Stimulated activated CD8-positive, alpha-beta memory T cell treated with anti-CD3 and anti-CD28 coated beads, Interleukin-4, amount 100 ng/mL, for 48 hours (primary cell): ENCODE results near the gene TAGAP.
A peak's percentile ranks its signal among the peaks of the same experiment; 100 is the strongest.
"Not testable (repeated sequence)": the region's sequence is repeated elsewhere in the genome, so short reads cannot be mapped to it uniquely, and the experiment has no call there.

Experiments used
- DNase-seq: peaks from one replicate; pipeline ENCODE4 v3.0.0-alpha.2; 2020

The TAGAP gene

DNA sequence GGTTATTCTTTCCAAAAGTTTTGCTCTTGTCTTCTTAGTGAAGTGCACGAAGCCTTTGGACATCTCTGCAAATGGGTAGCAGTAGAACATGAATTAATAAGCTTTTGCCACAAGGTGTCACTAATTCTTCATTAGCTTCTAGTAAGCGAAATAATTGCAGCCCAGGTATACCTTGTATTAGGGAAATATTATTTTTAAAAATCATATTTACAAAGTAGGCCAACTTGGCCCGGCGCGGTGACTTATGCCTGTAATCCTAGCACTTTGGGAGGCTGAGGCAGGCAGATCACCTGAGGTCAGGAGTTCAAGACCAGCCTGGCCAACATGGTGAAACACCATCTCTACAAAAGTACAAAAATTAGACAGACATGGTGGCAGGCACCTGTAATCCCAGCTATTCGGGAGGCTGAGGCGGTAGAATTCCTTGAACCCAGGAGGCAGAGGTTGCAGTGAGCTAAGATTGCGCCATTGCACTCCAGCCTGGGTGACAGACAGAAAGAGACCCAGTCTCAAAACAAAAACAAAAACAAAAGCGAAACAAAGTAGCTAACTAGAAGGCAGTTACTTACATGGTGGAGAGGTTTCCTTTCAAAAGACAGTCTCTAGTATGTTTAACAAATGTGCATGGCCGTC, 36.0 kb downstream of the TAGAP start:
- no peak for DNase-seq

DNA sequence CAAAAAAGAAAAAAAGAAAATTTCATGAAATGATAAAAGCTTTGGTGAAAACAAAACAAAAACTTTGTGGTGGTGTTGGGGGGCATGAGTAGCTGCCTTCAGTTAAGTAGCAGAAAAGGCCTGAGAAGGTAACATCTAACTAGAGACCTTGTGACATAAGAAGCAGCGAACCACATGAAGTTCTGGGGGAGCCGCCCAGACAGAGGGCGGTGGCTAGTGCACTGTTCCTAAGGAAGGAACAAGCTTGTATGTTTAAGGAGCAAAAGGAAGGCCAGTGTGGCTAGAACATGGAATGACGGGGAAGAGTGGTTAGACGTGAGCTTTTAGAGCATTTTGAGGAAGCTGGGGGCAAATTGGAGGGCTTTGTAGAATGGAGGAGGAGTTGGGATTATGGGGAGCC, 37.3 kb downstream of the TAGAP start:
- no peak for DNase-seq

DNA sequence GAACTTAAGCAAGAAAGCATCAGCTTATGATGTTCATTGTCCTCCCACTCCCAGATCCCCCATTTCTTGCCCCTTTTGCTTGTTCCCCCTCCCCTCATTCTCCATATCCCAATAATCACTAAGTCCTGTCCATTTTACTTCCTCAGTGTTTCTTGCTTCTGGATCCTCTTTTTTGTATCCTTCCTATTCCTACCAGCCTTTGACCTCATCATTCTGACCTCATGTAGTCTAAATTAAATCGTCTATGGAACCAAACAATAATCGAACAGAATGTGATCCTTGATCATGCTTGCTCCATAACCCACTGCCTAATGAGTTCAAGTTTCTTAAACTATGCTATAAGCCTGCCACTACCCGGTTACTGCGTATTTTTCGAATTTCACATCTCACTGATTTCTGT, 39.4 kb downstream of the TAGAP start:
- DNase-seq = no peak

DNA sequence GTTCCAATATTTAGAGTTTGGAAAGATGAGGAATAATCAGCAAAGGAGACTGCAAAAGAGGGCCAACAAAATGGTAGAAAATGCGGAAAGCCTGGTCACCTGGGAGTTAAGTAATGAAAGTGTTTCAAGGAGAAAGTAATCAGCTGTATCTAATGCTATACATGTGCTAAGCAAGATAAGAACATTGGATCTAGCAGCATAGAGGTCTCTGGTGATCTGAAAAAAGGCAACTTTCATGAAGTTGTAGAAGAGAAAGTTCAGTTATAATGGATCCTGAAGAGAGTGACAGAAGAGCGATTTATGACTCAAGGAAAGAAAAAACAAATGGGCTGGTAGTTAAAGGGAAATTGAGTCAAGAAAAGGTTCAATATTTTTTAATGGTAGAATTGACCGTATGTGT, 40.2 kb downstream of the TAGAP start:
- no peak for DNase-seq

DNA sequence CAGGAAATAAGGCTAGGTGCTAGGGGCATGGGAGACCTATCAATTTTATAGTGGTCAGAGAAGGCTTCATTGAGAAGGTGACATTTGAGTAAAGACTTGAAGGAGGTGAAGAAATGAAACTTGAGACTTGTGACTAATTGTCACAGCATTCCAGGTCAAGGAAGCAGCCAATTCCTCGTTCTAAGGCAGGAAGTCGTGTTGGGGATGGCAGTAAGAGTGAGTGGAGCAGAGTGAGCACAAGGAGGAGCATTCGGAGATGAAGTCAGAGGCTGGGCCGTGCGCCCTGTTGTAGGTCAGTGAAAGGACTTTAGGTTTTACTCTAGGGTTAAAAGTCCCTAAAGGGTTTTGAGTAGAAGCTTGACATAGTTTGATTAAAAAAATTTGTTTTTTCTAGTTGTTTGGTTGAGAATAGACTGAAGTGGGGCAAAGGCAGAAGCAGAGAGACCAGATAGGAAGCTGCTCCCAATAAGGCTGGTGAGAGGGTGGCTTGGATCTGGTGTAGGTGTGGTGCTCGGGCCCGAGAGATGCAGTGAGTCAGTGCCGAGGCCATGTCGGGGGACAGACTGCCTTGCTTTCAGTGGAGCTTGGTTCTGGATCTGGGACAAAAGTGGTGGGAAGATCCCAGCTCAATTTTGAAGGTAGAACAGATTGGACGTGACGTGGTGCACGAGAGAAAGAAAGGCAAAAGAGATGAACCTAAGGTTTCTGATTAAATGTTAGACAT, 42.2 kb downstream of the TAGAP start:
- no peak for DNase-seq

DNA sequence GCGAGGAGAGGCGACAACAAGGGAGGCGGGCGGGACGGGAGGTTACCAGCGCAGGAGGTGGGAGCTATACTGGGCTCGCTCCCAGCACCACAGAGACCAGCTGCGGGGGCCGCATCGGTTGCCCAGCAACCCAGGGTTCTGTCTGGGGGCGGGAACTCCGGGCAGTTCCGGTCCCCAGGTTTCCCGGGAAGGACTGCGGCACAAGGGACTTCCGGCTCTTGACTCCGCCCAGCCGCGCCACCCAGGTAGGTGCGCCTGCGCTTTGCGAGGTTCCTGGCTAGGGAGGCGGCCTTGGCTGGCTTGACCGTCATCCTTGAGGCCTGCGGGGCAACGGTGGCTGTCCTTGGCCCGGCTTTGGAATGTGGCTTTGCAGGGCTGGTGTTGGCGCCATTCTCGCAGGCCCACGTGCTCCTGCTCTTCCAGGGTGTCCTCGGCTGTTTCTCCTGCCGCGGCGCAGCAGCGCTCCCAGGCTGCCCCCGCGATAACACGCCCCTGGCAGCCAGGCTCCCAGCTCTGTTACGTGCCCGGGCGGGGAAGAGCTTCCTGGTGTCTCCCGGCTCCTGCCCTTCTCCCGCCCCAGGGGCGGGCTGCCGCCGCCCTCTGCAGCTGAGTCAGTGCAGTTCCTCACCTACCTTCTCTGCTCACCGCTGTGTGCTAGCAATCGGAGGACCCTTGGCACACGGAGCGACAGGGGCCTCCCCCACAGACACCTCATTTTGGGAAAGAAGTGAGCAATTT, 45.0 kb downstream of the TAGAP start, which contains the start of gene RSPH3:
RSPH3 (minus strand) TSS at position 537 of the 738 bp plus-strand sequence. CDS start 652 bp downstream, outside the sequence.
- DNase-seq = peak; percentile 96

DNA sequence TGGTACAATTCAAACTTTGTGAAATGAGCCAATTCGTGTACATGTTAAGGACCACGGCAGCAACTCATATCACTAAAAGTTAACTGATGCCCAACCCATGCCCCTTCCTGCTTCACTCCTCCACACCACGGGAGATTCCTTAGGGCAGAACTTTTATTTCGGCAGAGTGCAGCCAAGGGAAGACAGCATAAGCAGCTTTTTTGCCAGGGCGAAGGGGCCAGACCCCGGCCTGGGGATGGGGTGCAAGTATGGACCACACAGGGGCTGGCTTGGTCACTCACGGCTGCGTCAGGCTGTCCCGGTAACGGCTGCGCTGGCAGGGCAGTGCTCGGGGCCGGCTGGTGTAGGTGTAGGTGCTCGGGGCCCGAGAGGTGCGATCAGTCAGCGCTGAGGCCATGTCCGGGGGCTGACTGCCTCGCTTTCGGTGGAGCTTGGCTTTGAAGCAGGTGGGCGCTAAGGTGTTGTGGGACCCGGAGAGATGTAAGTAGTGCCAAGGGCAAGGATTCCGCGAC, 45.6 kb downstream of the TAGAP start:
- DNase-seq = no peak

DNA sequence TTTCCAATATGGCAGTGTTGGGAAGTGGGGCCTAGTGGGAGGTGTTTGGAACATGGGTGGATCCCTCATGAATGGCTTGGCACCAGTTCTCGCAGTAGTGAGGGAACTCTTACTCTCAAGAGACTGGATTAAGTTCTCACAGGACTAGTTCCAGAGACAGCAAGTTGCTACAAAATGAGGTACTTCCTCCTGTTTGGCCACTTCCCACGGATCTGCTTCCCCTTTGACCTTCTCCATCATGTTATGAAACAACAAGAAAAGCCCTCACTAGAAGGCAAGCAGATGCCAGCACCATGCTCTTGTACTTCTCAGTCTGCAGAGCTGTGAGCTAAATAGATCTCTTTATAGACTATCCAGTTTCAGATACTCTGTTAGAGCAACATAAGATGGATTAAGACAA, 47.9 kb downstream of the TAGAP start:
- DNase-seq = no peak

DNA sequence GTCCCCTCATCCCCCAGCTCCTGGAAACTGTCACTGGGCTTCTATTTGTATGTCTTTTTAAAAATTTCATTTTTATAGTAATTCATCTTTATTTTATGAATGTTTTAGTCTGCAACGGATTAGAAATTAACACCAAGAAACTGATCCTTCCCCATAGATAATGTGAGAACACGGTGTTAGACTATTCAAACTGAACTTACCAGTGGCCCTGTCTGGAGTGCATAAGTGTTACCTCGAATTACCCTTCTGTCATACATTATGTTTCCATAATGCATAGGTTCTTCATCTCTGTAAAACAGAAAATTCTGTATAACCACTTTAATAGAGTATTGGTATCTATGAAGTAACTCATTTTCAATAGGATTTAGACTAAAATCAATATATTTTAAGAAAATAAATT, 51.2 kb downstream of the TAGAP start:
- DNase-seq = no peak

DNA sequence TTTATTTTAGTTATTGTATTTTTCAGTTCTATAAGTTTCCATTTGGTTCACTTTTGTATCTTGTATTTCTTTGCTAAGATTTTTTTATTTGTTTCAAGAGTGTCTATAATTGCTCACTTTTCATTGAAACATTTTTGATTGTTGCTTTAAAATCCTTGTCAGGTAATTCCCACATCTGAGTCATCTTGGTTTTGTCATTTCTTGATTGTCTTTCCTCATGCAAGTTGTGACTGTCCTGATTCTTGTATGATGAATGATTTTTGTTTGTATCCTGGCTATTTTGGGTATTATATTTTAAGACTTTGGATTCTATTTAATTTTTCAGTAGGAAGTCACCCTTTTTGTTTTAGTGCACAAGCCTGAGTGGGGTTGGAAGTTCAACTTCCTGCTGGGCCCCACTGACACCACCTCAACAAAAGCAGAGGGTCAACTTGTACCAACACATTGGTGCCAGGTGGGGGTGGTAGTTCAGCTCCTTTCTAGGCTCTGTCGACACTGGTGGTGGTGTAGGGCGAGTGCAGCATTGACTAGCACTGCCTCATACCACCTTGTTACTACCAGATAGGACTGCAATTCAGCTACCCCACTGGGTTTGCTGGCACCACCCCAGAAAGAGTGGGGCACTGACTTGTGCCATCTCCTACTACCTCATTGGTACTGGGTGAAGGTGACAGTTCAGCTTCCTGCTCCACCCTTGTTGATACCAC, 53.6 kb downstream of the TAGAP start:
- peak; percentile 51 for DNase-seq

DNA sequence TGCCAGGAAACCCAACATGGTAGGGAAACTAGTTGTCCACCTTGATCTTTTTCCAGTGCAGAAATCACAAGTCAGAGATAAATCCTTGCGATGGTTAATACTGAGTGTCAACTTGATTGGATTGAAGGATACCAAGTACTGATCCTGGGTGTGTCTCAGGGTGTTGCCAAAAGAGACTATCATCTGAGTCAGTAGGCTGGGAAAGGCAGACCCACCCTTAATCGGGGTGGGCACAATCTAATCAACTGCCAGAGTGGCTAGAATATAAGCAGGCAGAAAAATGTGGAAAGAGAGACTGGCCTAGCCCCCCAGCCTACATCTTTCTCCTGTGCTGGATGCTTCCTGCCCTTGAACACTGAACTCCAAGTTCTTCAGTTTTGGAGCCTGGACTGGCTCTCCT, 55.1 kb downstream of the TAGAP start:
- not testable (repeated sequence) for DNase-seq

DNA sequence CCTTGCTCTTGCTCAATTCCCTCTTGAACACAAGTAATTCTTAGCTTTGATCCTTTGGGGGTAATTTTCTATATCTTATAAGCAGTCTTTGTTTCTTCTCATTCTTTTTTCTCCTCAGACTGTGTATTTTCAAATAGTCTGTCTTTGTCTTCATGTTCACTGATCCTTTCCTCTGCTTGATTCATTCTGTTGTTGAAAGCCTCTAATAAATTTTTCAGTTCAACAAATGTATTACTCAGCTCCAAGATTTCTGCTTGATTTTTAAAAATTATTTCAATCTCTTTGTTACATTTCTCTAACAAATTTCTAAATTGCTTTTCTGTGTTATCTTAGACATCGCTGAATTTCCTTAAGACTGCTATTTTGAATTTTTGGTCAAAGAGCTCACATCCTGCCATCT, 56.3 kb downstream of the TAGAP start:
- DNase-seq = no peak

DNA sequence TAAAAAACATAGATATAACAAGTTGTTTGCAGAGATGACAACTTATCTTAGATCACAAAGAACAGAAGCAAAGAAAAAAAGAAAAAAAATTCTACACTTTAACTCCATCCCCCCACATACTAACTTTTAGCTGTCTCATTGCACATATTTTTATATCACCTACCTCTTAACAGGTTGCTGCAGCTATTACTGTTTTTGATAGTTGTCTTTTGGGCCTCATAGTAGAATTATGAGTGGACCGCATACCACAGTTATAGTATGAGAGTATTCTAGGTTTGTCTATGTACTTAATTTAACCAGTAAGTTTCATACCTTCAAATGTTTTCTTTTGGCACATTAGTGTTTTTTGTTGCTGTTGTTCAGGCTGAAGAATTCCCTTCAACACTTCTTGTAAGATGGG, 57.1 kb downstream of the TAGAP start:
- DNase-seq = no peak
